GM19395 (cell line): ENCODE measurements around the gene NET1.
"Not testable (repeated sequence)": the region's sequence is repeated elsewhere in the genome, so short reads cannot be mapped to it uniquely, and the experiment has no call there.

Experiments used
- ATAC-seq: cut with Tn5 transposase; IDR thresholded peaks from one replicate; pipeline ENCODE4 v1.9.1; 2021; ENCODE audit warnings: mild to moderate bottlenecking, moderate library complexity; ENCODE audit not compliant: unreplicated experiment

The NET1 gene

DNA sequence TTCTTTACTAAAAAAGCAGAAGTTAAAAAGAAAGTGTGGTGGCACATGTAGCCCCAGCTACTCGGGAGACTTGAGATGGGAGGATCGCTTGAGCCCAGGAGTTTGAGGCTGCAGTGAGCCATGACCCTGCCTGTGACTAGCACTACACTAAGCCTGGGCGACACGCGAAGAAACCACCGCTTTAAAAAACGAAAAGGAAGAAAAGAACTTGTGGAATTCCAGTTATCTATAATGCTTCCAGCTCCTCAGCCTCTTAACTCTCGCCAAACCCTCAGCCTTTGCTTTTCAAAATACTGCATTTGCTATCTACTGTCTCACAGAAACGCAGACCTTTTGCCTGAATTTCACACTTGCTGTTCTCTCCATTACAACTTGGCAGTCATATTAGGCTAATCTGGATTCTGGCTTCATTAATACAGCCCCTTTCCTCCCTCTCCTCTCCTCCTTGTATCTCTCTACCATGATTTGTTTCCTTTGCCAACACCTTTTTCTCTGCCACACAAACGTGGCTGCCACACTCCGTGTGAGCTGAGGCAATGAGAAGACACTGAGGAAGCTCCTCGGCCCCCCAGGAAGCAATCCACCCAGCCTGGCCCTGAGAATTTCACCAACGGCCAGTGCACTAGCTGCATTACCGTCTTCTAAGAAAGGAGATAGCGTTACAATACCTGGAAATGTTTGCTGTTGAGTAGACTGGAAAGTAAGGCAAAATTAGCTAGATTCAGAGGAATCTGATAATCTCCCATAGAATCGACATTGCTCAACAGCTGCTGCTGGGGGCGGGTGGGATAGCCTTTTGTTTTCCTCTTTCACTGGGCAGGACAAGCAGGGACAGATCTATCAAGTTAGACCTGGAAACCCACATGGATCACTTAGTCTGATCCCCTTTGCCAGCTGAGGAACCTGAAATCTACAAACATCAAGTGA lies 49.8 kb downstream of the NET1 start:
- ATAC-seq, result no peak

DNA sequence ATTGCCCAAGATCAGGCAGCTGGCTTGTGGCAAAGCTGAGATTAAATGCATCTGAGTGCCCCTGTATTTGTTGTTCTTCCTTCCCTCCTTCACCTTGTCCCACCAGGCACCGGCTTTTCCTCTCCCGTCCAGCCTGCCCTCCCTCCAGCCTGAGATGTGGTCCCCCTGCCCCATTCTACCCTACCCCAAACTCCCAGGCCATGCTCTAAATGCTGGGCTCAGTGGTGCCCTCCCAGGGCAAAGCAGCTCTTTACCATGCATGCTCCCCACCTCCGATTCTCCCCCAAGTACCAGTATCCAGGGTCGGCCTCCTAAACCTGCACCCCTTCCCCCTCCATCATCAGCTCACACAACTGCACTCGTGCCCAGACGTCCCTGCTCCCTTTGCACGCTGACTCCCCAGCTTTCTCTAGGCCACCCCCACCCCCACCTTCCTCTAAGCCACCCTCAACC lies 50.5 kb downstream of the NET1 start:
- no peak for ATAC-seq

DNA sequence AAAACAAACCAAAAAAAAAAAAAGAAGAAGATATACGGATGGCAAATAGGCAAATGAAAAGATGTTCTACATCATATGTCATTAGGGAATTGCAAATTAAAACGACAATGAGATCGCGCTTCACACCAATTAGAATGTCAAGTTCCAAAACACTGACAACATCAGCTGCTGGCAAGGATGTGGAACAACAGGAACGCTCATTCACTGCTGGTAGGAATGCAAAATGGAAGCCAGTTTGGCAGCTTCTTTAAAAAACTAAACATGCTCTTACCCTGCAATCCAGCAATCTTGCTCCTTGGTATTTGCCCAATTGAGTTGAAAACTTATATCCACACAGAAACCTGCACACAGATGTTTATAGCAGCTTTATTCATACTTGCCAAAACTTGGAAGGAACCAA lies 52.2 kb downstream of the NET1 start:
- no peak for ATAC-seq

DNA sequence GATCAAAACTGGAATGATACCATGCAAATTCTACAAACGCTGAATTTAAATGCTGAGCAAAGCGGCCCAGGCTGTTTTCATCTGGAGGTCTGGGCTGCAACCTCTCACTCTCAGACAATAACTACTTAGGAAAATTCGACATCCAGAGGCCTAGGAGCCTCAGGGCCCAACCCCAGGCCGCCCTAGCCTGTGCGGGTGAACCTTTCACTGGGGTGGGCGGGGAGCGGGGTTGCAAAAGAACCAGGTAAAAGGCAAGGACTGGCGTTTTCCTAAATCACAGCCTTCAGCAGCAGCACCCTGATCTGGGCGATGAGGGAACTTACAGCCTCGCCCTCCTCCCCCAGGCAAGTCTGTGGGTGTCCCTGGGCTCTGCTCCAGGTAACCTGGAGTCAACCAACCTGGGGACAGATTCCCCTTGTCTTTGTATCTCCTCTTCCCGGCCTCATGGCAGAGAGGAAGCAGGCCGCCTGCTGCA lies 53.7 kb downstream of the NET1 start:
- ATAC-seq, result no peak

DNA sequence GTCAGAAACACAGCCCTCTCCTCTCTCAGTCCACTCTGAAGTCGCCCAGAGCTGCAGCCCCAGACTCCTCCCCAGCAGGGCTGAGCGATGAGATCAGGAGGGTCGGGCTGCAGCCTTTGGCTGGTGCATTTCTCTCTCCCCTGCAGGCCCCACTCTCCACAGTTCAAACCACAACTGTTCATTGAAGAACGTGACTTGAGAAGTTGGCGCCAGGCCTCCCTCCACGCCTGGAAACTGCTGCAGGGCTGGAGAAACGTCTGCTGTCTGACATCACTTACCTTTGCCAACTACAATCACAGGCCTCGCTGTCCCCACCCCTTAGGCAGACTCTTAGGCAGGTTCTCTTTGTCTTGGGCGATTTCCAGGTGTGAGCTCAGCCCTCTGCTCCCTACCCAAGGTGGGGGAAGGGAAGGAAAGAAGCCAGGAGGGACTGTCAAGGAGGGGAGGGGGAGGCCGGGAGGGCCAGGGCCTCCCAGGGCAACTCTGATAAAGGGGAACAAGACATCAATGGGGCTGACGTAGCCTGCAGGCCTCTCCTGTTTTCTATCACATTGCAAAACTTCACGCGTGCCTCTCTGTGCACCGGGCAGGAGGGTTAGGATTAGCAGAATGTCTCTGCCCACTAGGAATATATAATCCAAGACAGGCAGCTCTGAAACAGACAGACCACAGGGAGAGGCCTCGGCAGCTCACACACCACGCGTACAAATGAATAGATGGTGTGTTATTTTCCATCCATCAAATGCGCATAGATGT lies 54.3 kb downstream of the NET1 start:
- no peak for ATAC-seq

DNA sequence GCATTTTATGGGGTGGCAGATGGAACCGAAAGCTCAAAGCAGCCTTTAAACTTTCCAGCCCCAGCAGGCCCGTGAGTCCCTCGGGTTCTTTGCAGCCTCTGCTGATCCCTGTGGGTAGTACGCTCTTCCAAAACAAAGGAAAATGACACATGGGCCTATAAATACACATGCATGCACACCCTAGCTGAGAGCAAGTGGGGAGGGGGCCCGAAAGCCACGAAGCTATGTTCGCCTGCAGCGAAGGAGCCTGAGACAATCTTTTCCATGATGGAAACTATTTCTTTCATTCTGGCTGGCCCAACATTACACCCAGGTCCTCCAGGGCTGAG lies 54.8 kb downstream of the NET1 start:
- no peak for ATAC-seq

DNA sequence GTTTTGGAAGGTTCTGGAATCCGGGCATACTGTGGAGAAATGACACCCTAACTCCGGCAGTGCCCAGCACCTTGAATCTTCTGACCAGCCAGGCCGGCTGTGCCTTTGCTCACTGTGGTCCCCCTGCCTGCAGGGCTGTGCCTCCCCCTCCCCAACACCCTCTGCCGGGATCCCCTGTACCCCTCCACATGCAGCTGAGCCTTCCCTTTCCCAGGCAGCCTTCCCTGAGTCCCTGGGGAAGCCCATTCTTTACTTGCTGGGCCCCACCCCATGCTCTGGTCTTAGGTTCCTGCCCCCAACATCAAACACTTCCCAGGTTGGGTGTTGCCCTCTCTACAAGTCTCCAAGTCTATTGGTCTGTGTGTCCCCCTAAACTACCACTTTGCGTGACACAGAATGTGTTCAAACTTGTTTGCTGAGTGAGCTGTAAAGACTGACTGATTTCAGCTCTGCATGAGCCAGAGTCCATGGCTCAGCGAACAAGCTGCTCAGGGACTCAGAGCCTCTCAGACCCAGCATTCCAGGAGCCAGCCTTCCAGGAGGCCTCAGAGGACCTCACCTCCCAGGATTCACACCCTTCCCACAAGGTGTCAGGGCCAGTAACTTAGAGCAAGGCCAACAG lies 55.4 kb downstream of the NET1 start:
- no peak for ATAC-seq

DNA sequence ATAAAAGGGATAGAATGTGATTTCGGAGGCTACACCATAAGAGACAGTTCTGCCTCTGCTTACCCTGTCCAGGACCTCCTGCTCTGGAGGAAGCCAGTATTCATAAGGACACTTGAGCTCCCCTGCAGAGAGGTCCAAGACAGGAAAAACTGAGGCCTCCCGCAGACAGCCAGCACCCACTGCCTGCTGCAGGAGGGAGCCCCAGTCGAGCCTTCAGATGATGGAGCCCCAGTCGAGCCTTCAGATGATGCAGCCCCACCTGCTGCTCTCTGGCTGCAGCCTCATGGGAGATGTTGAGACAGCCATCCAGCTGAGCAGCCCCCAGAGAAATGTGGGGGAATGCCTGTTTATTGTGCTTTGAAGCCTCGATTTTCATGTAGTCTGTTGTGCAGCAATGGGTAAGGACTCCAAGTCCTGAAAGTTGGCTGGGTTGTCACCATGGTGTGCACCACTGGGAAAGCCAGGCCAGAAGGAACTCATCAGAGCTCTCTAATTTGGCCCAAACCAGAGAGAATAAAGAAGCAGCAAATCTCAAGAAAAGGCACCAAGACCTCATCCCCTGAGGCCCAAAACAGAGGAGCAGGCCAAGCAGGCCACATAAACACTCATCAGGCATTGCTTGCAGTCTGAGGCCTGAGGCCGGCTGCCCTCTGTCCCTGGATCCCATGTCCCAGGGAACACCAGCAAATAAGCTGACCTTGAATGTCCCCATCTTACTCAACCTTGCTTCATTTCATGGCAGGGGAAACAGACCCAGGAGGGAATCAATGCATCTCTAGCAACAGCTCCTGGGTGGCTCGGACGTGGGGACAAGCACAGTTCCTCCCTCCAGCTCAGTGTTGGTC lies 56.1 kb downstream of the NET1 start:
- ATAC-seq, result no peak

DNA sequence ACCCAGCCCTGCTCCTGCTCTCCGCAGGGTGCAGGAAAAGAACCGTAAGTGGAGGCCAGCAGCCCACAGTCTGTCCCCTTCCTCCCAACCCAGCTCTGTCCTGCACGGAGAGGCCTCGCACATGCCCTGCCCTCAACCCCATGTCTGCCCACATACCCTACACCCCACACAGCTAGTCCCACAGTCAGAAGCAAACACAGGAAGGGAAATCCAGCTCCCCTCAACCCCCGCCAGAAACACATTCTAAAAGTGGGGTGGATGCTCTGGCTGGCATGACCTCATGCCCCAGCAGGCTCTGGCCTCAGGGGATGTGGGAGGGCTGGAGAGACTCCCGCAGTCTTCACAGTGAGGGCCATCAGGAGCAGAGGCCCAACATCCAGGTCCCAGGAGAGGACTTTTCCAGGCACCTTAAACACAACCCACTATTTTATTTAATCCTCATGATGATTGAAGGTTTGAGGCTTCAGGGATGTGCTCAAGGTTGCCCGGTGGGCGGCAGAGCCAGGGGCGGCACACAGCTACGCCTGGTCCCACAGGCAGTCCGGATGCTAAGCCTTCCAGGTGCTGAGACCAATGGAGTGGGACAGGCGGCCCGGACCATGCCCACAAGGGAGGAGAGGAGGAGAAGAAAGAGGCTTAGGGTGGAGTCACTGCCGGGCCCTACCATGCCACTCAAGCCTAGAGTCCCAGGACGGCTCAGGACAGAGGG lies 57.1 kb downstream of the NET1 start:
- no peak for ATAC-seq

DNA sequence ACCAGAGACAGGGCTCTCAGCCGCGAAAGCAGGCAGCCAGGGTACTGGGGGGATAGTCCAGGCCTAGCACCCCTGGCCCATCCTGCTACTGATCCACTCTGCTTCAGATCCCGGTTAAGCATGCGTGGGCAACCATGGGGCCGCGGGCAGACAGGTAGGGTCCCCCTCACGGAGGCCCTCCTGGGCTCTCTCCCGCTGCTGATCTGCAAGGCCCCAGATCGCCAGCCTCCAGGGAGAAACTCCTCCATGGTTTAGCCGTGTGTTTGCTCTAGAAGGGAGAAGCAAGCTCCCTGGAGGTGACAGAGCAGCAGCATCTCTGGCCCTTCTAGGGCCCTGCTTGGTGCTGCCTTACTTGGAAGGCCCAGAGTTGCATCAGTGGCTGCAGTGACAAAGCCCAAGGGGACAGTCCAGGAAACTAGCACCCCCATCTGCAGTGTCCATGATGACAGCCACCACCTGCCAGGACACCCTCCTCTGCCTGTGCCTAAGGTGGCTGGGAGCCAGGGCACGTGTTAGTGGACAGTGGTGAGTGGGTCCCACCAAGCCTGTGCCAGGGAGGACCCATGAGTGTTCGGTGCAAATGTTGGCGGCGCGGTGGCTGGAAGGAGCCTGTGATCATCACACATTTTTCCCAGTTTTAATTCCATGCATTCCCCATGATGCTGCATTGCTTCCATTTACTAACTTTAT lies 57.9 kb downstream of the NET1 start:
- no peak for ATAC-seq

DNA sequence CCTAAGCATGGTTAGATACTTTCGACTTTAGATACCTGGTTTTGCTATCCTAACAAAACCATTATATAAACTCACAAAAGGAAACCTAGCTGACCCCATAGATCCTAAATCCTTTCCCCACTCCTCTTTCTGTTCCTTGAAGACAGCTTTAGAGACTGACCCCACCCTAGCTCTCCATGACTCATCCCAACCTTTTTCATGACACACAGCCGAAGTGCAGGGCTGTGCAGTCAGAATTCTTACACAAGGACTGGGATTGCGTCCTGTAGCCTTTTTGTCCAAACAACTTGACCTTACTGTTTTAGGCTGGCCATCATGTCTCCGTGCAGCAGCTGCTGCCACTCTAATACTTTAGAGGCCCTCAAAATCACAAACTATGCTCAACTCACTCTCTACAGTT lies 62.3 kb downstream of the NET1 start:
- not testable (repeated sequence) for ATAC-seq

DNA sequence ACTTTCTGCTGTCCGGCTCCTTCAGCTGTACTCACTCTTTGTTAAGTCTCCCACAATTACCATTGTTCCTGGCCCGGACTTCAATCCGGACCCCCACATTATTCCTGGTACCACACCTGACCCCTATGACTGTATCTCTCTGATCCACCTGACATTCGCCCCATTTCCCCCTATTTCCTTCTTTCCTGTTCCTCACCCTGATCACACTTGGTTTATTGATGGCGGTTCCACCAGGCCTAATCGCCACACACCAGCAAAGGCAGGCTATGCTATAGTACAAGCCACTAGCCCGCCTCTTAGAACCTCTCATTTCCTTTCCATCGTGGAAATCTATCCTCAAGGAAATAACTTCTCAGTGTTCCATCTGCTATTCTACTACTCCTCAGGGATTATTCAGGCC lies 62.7 kb downstream of the NET1 start:
- ATAC-seq, result not testable (repeated sequence)

DNA sequence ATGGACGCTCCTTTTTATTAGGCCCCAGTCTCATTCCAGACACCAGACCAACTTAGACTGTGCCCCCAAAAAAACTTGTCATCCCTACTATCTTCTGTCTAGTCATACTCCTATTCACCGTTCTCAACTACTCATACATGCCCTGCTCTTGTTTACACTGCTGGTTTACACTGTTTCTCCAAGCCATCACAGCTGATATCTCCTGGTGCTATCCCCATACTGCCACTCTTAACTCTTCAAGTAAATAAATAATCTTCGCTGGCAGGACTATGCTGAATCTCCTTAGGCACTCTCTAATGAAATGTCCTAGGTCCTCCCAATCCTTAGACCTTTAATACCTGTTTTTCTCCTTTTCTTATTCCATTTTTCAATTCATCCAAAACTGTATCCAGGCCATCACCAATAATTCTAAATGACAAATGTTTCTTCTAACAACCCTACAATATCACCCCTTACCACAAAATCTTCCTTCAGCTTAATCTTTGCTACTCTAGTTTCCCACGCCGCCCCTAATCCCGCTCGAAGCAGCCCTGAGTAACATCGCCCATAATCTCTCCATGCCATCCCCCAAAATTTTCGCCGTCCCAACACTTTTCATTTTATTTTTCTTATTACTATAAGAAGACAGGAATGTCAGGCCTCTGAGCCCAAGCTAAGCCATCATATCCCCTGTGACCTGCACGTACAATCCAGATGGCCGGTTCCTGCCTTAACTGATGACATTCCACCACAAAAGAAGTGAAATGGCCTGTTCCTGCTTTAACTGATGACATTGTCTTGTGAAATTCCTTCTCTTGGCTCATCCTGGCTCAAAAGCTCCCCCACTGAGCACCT lies 63.8 kb downstream of the NET1 start:
- ATAC-seq, result not testable (repeated sequence)

DNA sequence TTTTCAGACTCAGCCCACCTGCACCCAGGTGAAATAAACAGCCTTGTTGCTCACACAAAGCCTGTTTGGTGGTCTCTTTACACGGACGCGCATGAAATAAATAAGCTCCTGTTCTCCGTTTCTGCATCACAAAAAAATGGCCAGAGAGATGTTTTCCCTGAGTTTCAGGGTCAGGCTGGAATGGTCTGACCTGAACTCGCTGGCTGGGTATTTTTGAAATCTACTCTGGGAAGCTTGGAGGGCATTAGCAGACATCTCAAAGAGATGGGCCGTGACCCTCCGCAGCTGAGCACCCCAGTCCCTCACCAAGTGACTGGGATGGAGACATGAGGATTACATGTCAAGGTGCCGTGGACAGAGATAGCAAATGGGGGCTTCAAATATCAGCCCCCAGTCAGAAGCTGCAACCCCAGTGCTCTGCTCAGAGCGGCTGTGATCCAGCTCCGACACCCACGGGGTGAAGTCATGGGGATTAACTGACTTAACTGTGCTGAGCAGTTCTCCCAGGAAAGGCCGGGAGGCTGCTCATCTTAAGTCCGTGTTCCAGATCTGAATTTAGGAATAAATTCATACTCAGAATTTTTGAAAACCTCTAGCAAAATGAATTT lies 64.7 kb downstream of the NET1 start:
- ATAC-seq, result no peak

DNA sequence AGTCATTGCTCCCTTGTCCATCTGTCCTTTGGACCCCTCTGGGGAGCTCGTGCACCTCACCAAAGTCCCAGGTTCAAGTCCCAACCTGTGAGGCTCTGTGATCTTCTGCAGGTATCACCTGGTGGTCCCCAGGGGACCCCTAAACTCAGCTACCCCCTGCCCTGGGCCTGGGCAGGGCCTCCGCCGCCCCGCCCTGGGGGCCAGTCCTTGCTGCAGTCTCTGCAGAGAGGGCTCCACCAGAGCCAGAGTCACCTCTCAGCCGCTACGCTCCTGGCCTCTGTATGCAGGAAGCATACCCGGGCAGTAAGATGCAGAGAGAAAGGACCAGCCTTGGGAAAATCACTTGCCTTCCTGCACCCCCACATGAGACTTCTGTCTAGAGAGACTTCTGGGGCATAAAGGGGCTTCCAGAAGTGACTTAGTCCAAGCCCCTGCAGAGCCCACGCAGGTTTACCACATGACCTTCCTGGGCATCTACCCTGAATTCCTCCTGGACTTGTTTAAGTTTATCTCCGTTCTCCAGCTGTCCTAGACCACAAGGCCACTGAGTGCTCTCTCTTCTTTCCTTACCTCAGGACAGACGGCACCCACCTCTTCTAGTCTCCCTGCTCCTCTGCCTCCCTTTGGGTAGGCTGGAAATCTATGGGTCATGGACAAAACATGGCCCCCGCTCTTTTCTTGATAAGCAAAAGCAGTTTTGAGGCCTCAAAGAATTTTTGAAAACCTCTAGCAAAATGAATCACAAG lies 65.8 kb downstream of the NET1 start:
- no peak for ATAC-seq

DNA sequence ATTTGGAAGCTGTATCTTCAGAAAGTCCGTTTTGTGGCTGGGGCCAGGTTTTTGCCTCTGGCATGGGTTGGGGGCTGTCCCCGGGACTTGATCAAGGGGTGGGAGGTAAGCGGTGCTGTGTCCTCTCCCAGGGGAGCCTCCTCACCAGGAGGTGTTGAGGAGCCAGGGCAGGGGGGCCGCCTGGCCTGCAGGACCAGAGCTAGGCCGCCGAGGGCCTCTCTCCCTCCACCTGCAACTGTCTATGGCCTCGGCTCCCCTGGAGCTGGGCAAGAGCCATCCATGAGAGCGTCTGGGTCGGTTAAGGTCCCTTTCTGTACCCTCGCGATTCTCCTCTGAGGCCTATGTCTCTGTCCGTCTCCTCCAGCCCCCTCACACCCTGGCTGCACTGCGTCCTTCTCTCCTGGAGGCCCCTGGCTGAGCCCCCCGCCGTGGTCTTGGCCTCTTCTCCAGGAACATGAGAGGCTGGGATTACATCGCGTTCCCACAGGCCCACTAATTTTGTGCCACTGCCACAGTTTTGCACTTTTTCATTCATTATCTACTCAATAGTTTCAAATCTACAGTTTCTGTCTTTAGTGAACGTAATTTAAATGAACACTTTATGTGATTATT lies 66.4 kb downstream of the NET1 start:
- no peak for ATAC-seq
